Measurements from ENCODE around the gene SLIT1. TPM values are rescaled to one million over a fixed set of nuclear protein-coding genes. Genes with fewer than 3 reads are reported as not detected.

The SLIT1 gene
- total and polyA plus RNA-seq, 2 of the 8 experiments (the other 6 are each of a cell fraction or from before 2014, with no cell fraction given) = 0.70 to 0.88 TPM

DNA sequence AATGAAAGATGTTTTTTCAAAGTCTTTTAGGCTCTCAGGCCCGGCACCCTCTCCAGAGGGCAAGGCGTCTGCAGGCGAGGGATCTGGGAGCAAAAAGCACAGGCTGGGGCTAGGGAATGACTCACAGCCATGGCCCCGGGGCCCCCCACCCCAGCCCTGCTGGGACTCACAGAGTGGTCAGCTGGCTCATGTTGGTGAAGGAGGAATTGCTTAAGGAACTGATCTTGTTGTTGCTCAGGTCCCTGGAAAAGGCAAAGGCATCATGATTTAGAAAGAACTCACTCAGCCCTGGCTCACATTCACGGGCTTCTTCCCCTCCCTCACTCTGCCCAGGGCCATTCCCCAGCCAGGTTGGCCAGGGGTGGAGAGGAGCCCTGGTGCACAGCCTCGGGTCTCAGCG is 151.5 kb downstream of the SLIT1 start:
- Histone ChIP-seq H3K27me3 (replicated peaks in 1 of 4; ENCODE audit: control insufficient read depth in 3 of 4, extremely low read depth in 1 of 4, insufficient read depth in 3 of 4, low read length in 3 of 4) (no peaks in the 10 kb centered on the region; a peak in 1 of 7 replicates), H3K79me2 (ENCODE audit: control insufficient read depth in 1 of 2, insufficient read depth in 2 of 2, low read length in 2 of 2) (no peaks in the 10 kb centered on the region), H4K20me1 (replicated peaks in 1 of 2; ENCODE audit: control insufficient read depth in 1 of 2, insufficient read depth in 2 of 2, low read length in 2 of 2) (no peaks in the 10 kb centered on the region), H2AK5ac (ENCODE audit: low read depth, low read length) (no peak overlapping the region), H3K56ac (replicated peaks; ENCODE audit: insufficient read length, low read depth, low read length) (no peak overlapping the region), H3K79me1 (ENCODE audit: low read depth, low read length) (no peaks in the 10 kb centered on the region), H3K14ac (ENCODE audit: insufficient read length) (no peak overlapping the region), H2BK12ac (ENCODE audit: low read depth, low read length) (no peak overlapping the region), H3K18ac (ENCODE audit: extremely low read depth, low read length) (no peak overlapping the region), H3K4me3 (ENCODE audit: extremely low read depth in 1 of 4, insufficient read depth in 2 of 4, low read depth in 3 of 4, low read length in 4 of 4) (no peak overlapping the region), H2BK120ac (replicated peaks; ENCODE audit: low read depth, low read length) (no peak overlapping the region), H3K23me2 (ENCODE audit: low read depth, low read length) (no peaks in the 10 kb centered on the region; the same call in 1 of the 2 replicates), H3K9ac (replicated peaks in 1 of 4; ENCODE audit: extremely low read depth in 1 of 4, low read depth in 3 of 4, low read length in 3 of 4) (no peak overlapping the region), H3K9me3 (ENCODE audit: insufficient read depth in 2 of 2, low read depth in 1 of 2, low read length in 1 of 2) (no peaks in the 10 kb centered on the region), H2BK5ac (ENCODE audit: low read depth, low read length) (no peak overlapping the region), H3K23ac (ENCODE audit: insufficient read length) (no peak overlapping the region), H2BK20ac (ENCODE audit: low read length) (no peak overlapping the region), H3K4me1 (replicated peaks in 1 of 4; ENCODE audit: control insufficient read depth in 3 of 4, insufficient read depth in 4 of 4, low read length in 3 of 4) (peaks cover 4 to 20% (median 10%) of the 10 kb centered on the region in 4 experiments), H2BK15ac (ENCODE audit: low read length) (no peak overlapping the region), H3K36me3 (ENCODE audit: control insufficient read depth in 2 of 4, insufficient read depth in 4 of 4, low read length in 3 of 4) (no peaks in the 10 kb centered on the region), H4K8ac (ENCODE audit: extremely low read depth, insufficient read depth, low read length) (no peak overlapping the region; the same call in 1 of the 2 replicates), H3K27ac (ENCODE audit: low read depth, low read length) (no peak overlapping the region), H4K91ac (replicated peaks; ENCODE audit: insufficient read length, low read length) (no peak overlapping the region), H2AFZ (ENCODE audit: low read length) (peak overlapping the region; percentile 21; the same call in 1 of the 2 replicates), H4K5ac (ENCODE audit: insufficient read length, low read depth, low read length) (no peak overlapping the region), H3K4ac (replicated peaks; ENCODE audit: insufficient read length, low read depth, low read length) (no peak overlapping the region), H3K4me2 (ENCODE audit: insufficient read depth in 1 of 2, low read depth in 2 of 2, low read length in 2 of 2) (no peak overlapping the region)
- no peak for FAIRE-seq
- ChIA-PET CTCF (ENCODE audit: partially characterized antibody) (interaction anchor here (0.7 to 9.9 kb wide), 5 partner anchors 10 to 392 kb away, joined by 3 to 129 read pairs (median 105); no protein-coding TSS in a partner anchor), POLR2A (ENCODE audit: partially characterized antibody) (interaction anchor here (0.7 kb wide), 1 partner anchor 156 kb away, joined by 3 read pairs; no protein-coding TSS in a partner anchor)
- no peak for TF ChIP-seq TEAD4 (IDR thresholded peaks at IDR 0.05; ENCODE audit: low read depth, low read length)
- no peak for TF ChIP-seq RNF2 (IDR thresholded peaks at IDR 0.05; ENCODE audit: borderline replicate concordance, low read depth, low read length, missing control alignments, poor library complexity, severe bottlenecking)
- TF ChIP-seq, protein P1, sequence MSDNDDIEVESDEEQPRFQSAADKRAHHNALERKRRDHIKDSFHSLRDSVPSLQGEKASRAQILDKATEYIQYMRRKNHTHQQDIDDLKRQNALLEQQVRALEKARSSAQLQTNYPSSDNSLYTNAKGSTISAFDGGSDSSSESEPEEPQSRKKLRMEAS (IDR thresholded peaks at IDR 0.05) = no peak
- DNase-seq (ENCODE audit: low read depth in 1 of 2, low spot score in 2 of 2) = no peak
- WGBS, 2 experiments (ENCODE audit: extremely low coverage in 1 of 2, insufficient coverage in 1 of 2, insufficient read length in 1 of 2, insufficient replicate concordance in 2 of 2, low coverage in 1 of 2, low lambda C conversion rate in 2 of 2, missing lambda C conversion rate in 1 of 2) = 88% methylated on average over 7 of the region's 7 CpGs; no CpG with 5 or more reads in 1 of the 2 experiments

All from H1 (cell line).